Stromal cell of bone marrow (primary cell): ENCODE data around the gene TEX28.
"Not testable (repeated sequence)": the region's sequence is repeated elsewhere in the genome, so short reads cannot be mapped to it uniquely, and the experiment has no call there.

Experiments
- DNase-seq: peaks from one replicate; pipeline ENCODE4 v3.0.0-alpha.2; 2012; ENCODE audit warnings: low read depth

The TEX28 gene

GRCh38 chrX:154310616-154311536, 16.0 kb upstream of the TEX28 start:
- no peak for DNase-seq

GRCh38 chrX:154309041-154309775, 14.3 kb upstream of the TEX28 start:
- no peak for DNase-seq

- no peak for DNase-seq
These were observed 13.4 kb upstream of the TEX28 start for GRCh38 chrX:154308108-154308946.

DNA sequence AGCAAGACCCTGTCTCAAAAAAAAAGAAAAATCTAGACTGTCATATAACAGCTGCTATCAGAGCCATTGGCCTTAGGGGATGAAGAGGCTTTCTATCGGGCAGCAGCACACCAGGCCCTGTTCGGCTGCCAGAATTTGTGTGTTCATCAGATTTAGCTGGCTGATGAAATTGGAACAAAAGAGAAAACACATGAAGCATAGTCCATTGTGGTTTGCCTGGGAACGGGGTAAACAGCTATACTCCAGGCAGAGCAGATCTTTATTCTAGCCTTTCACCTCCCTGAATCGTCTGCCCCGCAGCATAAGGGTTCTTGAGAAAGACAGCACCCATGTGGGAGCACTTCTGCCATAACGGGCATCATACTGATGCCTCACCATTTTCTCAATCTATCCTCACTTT, 12.3 kb upstream of the TEX28 start:
- no peak for DNase-seq

GRCh38 chrX:154305541-154306205, 10.7 kb upstream of the TEX28 start:
- DNase-seq: no peak

DNA sequence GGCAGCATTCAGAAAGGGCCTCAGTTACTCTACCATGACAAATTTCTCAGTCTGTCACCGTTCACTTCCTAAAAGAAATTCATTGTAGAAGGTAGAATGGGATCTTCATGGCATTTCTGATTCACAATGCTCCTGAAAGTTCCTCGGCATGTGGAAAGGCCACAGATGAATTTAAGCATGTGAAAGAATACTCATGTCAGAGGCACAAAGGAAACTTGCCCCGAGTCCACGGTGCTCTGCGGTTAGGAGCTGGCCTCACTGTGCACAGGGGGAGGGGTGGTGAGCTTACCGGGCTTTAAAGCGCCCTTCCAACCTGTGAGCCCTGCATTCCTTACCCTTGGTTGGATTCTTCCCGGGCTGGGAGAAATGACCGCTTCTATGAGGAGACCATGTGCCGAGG, 9.9 kb upstream of the TEX28 start:
- no peak for DNase-seq

DNA sequence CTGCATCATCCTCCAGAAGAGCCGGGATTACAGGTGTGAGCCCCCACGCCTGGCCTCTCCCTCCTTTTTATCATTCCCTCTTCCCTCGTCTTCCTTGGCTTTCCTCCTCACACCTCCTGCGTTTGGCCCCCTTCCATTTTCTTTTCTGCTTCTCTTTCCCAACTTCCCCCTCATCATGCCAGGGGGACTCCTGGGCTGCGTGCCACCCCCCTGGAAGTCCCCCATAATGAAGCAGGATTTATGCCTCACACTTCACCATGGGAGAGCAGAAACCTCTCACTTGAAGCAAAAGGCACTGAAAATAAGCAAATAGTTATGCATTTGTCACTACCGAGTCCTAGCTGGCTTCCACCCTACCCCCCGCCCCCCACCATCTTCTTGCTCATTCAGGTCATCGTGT, 8.6 kb upstream of the TEX28 start:
- DNase-seq: no peak

GRCh38 chrX:154302998-154303397, 8.1 kb upstream of the TEX28 start:
- not testable (repeated sequence) for DNase-seq

GRCh38 chrX:154300816-154301215, 5.9 kb upstream of the TEX28 start:
- DNase-seq: no peak

GRCh38 chrX:154298312-154298711, 3.4 kb upstream of the TEX28 start:
- no peak for DNase-seq

DNA sequence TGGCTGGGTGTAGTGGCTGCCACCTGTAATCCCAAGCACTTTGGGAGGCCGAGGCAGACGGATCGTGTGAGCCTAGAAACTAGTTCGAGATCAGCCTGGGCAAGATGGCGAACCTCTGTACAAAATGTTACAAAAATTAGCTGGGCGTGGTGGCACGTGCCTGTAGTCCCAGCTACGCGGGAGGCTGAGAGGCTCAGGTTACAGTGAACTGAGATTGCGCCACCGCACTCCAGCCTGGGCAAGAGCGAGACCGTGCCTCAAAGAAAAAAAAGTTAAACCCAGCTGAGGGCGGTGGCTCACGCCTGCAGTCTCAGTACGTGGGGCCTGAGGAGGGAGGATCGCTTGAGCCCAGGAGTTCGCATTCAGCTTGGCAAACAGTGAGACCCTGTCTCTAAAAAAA, 1.8 kb upstream of the TEX28 start:
- DNase-seq: no peak

DNA sequence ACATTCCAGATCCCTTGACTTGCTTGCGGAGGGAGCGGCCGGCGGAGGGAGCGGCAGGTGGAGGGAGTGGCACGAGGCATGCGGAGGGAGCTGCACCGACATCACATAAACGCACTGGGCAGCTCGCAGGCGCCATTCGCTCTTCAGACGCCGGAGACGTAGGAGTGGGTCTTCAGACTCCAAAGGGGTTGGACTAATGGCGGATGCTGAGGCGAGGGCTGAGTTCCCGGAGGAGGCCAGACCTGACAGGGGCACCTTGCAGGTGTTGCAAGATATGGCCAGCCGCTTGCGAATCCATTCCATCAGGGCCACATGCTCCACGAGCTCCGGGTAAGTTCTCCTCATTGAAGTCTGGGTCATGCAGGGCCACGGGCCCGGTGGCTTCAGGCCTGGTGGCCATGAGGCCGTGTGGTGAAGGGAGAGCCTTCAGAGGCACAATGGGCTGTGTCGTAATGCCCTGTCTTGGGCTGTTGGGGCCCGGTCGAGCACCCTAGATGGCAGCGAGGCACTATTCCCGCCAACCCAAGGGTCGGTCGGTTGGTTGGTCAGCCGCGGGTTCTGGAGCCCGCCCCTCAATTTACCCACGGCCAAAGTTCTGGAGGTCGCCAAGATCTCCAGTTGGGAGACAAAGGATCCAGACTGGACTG, 863 bp upstream of the TEX28 start, which contains the start of gene TKTL1:
Gene TKTL1 (plus strand): TSS at position 132 of the 647 bp plus-strand sequence. CDS start 65 bp downstream, at position 197.
- DNase-seq: no peak

GRCh38 chrX:154286406-154286805, 8.5 kb downstream of the TEX28 start:
- DNase-seq: not testable (repeated sequence)

DNA sequence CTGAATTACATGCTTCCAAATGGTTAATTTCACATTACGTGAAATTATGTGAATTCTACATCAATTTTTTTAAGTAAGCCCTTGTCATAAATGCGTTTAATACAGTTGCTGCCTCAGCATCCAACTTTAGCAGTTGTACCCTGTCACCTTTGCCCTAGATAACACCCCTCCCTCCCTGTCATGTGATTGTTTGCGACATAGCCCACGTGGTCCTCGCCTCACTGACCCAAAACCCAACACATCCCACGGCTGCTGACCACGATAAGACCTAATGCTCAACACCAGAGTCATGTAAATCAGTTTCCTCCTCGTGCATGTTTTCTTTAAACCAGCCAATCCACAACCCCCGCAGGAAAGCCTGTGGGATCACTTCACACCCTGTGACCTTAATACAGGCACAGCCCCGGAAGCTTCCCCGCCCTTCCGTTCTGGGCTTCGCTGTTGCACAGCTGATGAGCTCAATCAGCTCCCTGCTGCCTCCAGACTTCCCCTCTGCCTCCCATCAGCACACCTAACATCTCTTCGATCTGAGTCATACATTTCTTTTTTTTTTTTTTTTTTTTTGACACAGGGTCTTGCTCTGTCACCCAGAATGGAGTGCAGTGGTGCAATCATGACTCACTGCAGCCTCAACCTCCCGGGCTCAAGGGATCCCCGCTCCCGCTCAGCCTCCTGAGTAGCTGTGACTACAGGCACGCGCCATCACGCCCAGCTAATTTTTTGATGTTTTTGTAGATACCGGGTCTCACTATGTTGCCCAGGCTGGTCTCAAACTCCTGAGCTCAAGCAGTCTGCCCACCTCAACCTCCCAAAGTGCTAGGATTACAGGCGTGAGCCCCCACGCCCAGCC, 10.2 kb downstream of the TEX28 start:
- DNase-seq: not testable (repeated sequence)

DNA sequence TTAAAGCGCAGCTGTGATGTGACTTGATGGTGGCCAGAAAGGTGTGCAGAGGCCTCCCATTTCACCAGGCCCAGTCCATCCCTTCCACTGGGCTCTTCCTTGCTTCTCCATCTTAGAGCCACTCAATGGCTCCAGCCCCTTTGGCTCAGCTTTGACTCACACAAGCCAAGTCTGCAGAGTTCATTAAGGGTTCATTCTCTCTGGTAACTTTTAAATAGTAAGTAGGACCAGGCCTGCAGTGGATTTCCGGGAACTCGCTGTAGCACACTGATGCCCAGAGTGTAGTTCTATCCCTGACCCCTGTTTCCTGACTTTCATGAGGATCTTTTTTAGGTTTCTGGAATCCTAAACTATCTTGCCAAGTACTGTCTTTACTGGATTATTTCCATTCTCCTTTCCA, 25.7 kb downstream of the TEX28 start:
- not testable (repeated sequence) for DNase-seq

- not testable (repeated sequence) for DNase-seq
These were observed 31.9 kb downstream of the TEX28 start for GRCh38 chrX:154263072-154263471.

- not testable (repeated sequence) for DNase-seq
These were observed 36.2 kb downstream of the TEX28 start for GRCh38 chrX:154258711-154259110.

DNA sequence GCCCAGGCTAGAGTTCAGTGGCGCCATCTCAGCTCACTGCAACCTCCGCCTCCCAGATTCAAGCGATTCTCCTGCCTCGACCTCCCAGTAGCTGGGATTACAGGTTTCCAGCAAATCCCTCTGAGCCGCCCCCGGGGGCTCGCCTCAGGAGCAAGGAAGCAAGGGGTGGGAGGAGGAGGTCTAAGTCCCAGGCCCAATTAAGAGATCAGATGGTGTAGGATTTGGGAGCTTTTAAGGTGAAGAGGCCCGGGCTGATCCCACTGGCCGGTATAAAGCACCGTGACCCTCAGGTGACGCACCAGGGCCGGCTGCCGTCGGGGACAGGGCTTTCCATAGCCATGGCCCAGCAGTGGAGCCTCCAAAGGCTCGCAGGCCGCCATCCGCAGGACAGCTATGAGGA, 37.6 kb downstream of the TEX28 start, which contains the start of gene OPN1MW3:
Gene OPN1MW3 (plus strand): TSS at position 301 of the 400 bp plus-strand sequence. CDS start 38 bp downstream, at position 339.
- not testable (repeated sequence) for DNase-seq

DNA sequence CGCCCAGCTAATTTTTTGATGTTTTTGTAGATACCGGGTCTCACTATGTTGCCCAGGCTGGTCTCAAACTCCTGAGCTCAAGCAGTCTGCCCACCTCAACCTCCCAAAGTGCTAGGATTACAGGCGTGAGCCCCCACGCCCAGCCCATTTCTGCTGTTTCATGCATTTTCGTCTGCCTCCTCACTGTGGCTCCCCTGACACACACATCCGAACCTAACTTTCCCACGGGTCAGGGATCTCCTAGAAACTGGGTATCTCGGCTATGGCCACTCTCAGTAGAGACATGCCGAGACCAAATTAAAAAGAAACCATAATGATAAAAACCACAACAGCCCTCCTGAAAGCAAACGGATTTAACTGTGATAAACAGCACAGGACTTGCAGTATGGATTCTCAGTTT, 46.8 kb downstream of the TEX28 start:
- DNase-seq: not testable (repeated sequence)
